Stimulated activated effector memory CD8-positive, alpha-beta T cell treated with anti-CD3 and anti-CD28 coated beads, Interleukin-12 subunit alpha, Interleukin-12 subunit beta, amount 100 ng/mL, for 72 hours (primary cell): ENCODE data around the gene ZNF774.
"Not testable (repeated sequence)": the region's sequence is repeated elsewhere in the genome, so short reads cannot be mapped to it uniquely, and the experiment has no call there.

Experiments
- ATAC-seq: fragments of 150-1000 bp; cut with Tn5 transposase; 2 replicates; pipeline ENCODE4 v1.10.0; 2021
- DNase-seq, 2 donors: peaks; one replicate each; pipeline ENCODE4 v3.0.0; 2021 to 2022; ENCODE audit warnings: low spot score in 2 of 2
- H3K27ac Mint-ChIP-seq: one replicate; pipeline ENCODE4 v1.8.0; 2022; ENCODE audit warnings: mild to moderate bottlenecking, mixed read lengths
- H3K36me3 Mint-ChIP-seq: one replicate; pipeline ENCODE4 v1.8.0; 2022; ENCODE audit warnings: mild to moderate bottlenecking, mixed read lengths
- H3K4me1 Mint-ChIP-seq: one replicate; pipeline ENCODE4 v1.8.0; 2022; ENCODE audit warnings: mixed read lengths
- H3K4me3 Mint-ChIP-seq: one replicate; pipeline ENCODE4 v1.8.0; 2022; ENCODE audit warnings: mild to moderate bottlenecking, mixed read lengths
- H3K9me3 Mint-ChIP-seq: one replicate; pipeline ENCODE4 v1.8.0; 2022; ENCODE audit warnings: mixed read lengths

Gene ZNF774

DNA sequence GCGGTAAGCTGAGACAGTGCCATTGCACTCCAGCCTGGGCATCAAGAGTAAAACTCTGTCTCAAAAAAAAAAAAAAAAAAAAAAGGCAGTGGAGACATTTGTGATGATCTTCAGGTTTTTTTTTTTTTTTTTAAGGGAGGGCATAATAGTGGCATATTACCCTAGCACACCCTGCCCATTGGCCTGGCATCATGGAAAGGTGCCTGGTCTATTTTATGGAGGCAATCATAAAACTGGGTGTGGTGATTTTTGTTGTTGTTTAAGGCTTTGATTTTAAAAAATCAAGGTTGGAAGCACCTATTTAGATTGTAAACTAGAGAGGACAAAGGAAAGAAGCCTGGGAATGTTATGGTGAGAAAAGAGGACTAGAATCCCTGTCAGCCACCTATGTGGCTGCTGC lies 42.0 kb downstream of the ZNF774 start:
- Mint-ChIP-seq H3K4me1 (peaks cover 67% of the 10 kb centered on the region), H3K9me3 (no peaks in the 10 kb centered on the region), H3K27ac (no peak overlapping the region), H3K36me3 (peaks cover 81% of the 10 kb centered on the region), H3K4me3 (no peak overlapping the region)
- ATAC-seq (no peak), DNase-seq (no peak)

DNA sequence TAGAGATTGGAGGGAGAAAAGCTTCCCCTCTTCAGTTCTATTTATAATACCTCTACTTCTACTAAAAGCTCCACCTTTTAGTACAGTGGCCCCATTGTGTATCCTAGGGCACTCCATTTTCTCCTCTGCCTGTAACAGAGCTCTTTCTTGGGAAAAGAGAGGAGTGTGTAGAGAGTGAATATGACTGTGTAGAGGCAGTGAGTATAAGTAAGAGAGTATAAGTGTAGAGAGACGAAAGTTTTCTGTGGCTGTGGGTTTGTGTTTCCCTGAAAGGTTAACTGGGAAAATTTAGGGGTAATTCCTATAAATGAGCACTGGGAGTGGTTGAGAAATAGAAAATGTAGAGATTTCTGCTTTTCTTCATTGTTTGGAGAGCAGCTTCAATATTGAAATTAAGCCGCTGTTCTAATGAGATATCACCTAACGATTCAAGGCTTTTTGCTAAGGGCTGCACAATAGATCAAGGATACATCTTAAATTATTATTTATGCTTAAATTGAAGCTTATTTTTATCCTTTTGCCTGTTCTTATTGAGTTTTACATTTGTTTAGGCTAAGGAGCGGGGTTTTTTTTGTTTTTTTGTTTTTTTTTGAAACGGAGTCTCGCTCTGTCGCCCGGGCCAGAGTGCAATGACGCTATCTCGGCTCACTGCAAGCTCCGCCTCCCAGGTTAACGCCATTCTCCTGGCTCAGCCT lies 42.8 kb downstream of the ZNF774 start:
- H3K27ac Mint-ChIP-seq, result peak overlapping the region; percentile 43
- H3K9me3 Mint-ChIP-seq, result no peaks in the 10 kb centered on the region
- H3K36me3 Mint-ChIP-seq, result peaks cover 79% of the 10 kb centered on the region
- DNase-seq, result no peak
- no peak for ATAC-seq
- no peak overlapping the region for H3K4me3 Mint-ChIP-seq
- peaks cover 66% of the 10 kb centered on the region for H3K4me1 Mint-ChIP-seq

DNA sequence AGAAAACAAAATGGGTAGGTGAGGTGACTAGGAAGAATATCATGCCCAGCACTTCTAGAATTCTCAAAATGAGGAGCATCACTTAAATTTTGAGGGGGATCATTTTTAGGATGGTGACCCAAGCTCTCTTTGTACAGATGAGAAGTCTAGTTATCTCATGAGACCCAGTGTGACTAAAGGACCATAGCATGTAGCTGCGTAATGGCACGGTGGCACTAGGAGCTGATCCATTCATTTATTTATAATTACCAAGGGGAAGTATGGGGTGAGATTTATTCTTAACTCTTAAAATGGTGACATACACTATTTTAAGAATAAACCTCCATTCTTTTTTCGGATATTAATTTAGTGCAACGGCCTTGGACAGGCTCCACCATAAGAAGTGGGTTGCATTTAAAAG lies 44.2 kb downstream of the ZNF774 start:
- Mint-ChIP-seq H3K4me3 (no peak overlapping the region), H3K27ac (peak overlapping the region; percentile 43), H3K36me3 (peaks cover 69% of the 10 kb centered on the region), H3K4me1 (peaks cover 66% of the 10 kb centered on the region), H3K9me3 (no peaks in the 10 kb centered on the region)
- DNase-seq, result no peak
- no peak for ATAC-seq

DNA sequence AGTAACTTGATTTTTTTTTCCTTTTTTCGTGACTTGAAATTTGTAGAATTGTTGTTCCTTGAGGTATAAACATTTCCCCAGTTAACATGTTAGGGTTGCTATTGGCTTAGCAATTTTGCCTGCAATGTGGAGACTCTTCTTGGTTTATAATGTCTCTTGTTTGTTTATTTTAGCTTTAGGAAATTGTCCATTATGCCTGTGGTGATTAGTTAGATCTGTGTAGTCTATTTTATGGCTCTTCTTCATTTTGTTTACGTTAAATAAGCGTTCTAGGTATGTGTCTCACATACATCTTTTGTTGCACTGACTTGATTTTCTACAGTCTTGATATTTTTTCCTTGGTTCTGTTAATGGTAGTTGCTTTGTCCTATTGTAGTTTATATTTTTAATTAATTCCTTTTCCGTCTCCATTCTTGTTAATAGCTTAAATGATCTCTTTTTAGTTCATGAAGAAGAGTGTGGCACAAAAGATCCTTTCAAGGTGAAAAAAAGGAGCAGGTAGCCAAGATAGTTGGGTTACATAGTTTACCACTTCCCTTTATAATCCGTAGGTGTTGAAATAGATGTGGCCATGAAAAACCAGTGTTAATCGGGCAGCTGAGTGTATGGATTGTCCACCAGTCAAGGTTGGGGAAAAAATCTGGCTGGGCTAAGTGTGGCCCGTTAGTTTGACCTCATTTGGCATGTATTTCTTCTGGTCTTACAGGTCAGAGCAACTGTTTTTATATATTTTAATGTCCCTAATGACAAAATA lies 48.1 kb downstream of the ZNF774 start:
- H3K9me3 Mint-ChIP-seq, result no peaks in the 10 kb centered on the region
- H3K4me1 Mint-ChIP-seq, result peaks cover 64% of the 10 kb centered on the region
- ATAC-seq, result peak; percentile 57
- peak overlapping the region; percentile 96 for H3K27ac Mint-ChIP-seq
- H3K4me3 Mint-ChIP-seq, result peak overlapping the region; percentile 62
- H3K36me3 Mint-ChIP-seq, result peaks cover 64% of the 10 kb centered on the region
- DNase-seq, result no peak

DNA sequence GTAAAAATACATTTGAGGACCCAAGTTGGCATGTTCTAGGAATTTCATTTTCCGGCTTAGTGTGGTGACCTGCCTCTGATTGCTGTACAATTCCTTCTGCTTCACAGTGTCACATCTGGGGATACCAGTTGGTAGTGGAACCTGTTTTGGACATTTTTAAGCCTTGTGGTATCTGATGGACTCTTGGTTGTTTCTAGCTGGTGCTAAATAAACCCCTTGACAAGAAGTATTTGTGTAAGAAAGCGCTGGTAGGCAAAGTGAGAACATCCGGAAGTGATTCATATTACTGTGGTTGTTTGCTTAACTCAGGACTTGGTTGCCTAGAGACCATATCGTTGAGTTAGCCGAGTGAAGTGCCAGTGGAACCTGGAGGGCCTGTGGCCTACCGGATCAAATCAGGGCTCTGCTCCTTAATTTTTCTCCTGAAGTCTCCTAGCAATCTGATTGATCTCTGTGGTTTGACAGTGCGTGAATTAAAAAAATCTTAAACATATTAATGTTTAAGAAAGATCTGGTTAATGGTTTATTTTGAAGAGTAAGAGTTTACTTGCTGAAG lies 48.8 kb downstream of the ZNF774 start:
- ATAC-seq (peak; percentile 100), DNase-seq (peak; percentile 28 to 66)
- Mint-ChIP-seq H3K9me3 (no peaks in the 10 kb centered on the region), H3K4me3 (peak overlapping the region; percentile 62), H3K27ac (peak overlapping the region; percentile 96), H3K4me1 (peaks cover 63% of the 10 kb centered on the region), H3K36me3 (peaks cover 60% of the 10 kb centered on the region)

DNA sequence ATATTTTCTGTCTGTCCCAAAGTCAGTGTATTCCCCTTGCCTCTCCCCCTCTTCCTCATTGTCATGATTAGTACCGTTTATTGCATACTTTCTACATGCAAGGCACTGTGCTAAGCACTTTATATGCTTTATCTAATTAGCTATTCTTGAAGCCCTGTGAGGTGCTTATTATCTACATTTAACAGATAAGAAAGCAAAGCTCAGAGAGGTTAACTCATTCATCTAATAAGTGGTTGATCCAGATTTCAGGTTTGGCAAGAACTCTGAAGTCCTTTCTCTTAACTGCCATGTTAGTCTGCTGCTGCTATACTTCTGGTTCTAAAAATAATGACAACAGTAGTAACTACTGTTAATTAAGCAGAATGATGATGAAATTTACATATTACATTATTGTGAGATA lies 49.4 kb downstream of the ZNF774 start:
- no peak for ATAC-seq
- Mint-ChIP-seq H3K9me3 (no peaks in the 10 kb centered on the region), H3K27ac (peak overlapping the region; percentile 96), H3K4me1 (peaks cover 64% of the 10 kb centered on the region), H3K4me3 (peak overlapping the region; percentile 62), H3K36me3 (peaks cover 54% of the 10 kb centered on the region)
- no peak for DNase-seq

DNA sequence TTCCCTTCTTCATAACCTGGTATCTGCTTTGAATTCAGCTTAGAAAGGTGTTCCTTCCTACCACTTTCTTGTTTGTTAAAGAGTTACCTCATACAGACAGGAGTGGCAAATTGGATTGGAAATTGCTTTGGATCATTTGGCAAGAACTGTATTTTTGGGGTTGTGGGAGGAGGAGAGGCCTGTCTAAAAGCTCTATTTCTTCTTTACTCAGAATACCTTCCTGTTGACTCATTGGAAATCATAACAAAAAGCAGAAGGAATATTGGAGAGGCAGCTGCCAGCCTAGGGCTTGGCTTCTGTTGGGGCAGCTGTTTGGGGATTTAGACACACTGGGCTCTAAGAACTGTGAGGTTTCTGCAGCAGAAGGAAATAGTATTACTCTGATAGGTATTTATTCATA lies 50.1 kb downstream of the ZNF774 start:
- peaks cover 71% of the 10 kb centered on the region for H3K4me1 Mint-ChIP-seq
- H3K4me3 Mint-ChIP-seq, result peak overlapping the region; percentile 62
- peaks cover 46% of the 10 kb centered on the region for H3K36me3 Mint-ChIP-seq
- no peaks in the 10 kb centered on the region for H3K9me3 Mint-ChIP-seq
- peak overlapping the region; percentile 96 for H3K27ac Mint-ChIP-seq
- DNase-seq, result no peak
- ATAC-seq, result no peak

DNA sequence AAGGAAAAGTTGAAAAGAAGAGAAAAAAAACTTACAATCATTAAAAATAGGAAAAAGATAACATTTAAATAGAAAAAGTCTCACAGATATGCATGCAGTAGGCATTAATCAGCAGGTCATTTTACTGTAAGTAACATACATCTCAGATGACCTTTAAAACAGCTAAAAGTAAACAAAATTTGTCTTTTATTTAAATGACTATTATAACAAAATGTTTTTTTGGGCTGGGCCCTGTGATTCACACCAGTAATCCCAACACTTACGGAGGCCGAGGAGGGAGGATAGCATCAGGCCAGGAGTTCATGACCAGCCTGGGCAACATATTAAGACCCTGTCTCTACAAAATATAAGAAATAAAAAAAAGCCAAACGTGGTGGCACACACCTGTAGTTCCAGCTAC lies 50.7 kb downstream of the ZNF774 start:
- Mint-ChIP-seq H3K9me3 (no peaks in the 10 kb centered on the region), H3K36me3 (peaks cover 42% of the 10 kb centered on the region), H3K4me3 (peak overlapping the region; percentile 62), H3K4me1 (peaks cover 77% of the 10 kb centered on the region), H3K27ac (peak overlapping the region; percentile 96)
- ATAC-seq (no peak), DNase-seq (no peak)

DNA sequence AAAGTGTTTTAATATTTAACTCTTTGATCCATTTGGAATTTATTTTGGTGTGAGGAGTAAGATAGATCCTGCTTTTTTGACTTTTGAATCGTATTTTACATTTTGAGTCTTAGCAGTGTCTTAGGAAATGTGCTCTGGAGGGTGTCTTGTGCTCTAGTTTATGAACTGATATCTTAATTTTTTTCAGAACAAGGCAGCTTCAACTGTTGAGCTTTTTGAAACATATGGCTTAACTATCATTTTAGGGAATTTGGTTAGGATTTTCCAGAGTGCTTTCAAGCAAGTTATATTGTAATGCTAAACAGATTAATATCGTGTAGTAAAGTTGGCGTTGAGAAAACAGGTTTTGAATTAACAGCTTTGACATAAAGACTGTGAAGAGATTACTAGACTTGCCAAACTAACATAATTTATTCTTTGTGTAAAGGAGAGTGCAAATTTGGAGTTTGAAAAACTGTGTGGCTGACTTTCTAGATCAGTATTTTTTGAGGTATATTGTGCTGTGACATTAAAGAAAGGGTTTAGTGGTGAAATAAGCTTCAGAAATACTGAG lies 53.0 kb downstream of the ZNF774 start:
- peaks cover 51% of the 10 kb centered on the region for H3K36me3 Mint-ChIP-seq

DNA sequence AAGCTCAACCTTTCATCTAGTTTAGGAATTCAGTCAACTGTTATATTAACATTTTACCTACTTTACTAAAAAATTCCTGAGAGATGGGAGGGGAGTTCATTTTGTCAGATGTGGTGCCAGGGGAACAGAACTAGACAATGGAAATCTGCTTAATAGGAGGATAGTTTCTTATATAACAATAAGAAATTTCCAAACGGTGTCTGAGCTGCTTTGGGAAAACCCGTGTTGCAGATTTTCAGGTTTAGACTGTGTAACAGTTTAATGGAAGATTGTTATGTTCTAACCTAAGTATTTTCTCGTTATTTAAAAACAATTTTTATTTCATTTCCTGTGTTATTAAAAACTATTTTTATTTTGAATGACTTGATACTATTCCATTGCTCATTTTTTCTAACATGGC lies 55.3 kb downstream of the ZNF774 start:
- Mint-ChIP-seq H3K9me3 (peaks cover 3% of the 10 kb centered on the region), H3K4me3 (peak overlapping the region; percentile 47), H3K27ac (peak overlapping the region; percentile 81), H3K36me3 (peaks cover 44% of the 10 kb centered on the region), H3K4me1 (peaks cover 72% of the 10 kb centered on the region)
- ATAC-seq (no peak), DNase-seq (no peak)

More for the DNA sequence above, 53.0 kb downstream of the ZNF774 start:
- DNase-seq (no peak), ATAC-seq (no peak)
- H3K9me3 Mint-ChIP-seq, result peaks cover 3% of the 10 kb centered on the region
- H3K4me1 Mint-ChIP-seq, result peaks cover 84% of the 10 kb centered on the region
- H3K4me3 Mint-ChIP-seq, result no peak overlapping the region
- H3K27ac Mint-ChIP-seq, result peak overlapping the region; percentile 15

DNA sequence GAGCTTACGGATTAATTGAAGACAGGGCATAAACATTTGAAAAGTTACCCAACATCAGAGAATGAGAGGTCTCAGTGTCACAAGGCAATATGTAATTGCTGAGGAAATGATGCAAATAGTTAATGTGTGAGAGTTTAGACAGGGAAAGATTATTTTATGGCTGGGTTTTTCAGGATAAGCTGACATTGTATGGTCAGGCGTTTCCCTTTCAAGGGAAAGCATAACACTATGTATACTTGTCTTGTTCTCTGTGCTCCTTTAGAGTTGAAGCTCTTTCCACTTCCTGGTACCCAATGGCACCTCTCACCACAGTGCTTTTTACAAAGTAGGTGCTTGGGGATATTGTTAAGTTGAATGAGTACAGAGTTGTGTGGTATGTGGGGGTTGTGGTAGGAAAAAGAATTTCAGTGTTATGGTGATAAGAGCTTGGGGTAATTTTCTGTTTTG lies 55.8 kb downstream of the ZNF774 start:
- Mint-ChIP-seq H3K27ac (peak overlapping the region; percentile 81), H3K4me1 (peaks cover 73% of the 10 kb centered on the region), H3K4me3 (peak overlapping the region; percentile 47), H3K9me3 (peaks cover 3% of the 10 kb centered on the region), H3K36me3 (peaks cover 41% of the 10 kb centered on the region)
- DNase-seq (peak in 1 of 2 donors; percentile 70), ATAC-seq (peak; percentile 98)

DNA sequence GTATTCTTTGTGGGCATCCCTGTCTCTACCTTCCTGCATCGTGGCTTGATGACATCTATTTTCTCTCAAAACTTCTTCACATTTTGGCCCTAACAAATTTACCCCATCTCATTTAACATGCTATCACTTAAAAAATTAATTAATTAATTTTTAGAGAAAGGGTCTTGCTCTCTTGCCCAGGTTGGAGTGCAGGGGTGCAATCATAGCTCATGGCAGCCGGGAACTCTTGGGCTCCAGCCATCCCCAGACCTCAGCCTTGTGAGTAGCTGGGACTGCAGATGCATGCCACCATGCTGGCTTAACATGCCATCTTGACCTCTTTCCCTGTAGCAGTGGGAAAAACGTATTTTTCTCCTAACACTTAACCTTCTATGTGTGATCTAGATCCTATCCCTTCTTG lies 56.6 kb downstream of the ZNF774 start:
- Mint-ChIP-seq H3K36me3 (peaks cover 43% of the 10 kb centered on the region), H3K27ac (peak overlapping the region; percentile 81), H3K9me3 (peaks cover 3% of the 10 kb centered on the region), H3K4me1 (peaks cover 80% of the 10 kb centered on the region), H3K4me3 (peak overlapping the region; percentile 47)
- DNase-seq (no peak), ATAC-seq (no peak)

DNA sequence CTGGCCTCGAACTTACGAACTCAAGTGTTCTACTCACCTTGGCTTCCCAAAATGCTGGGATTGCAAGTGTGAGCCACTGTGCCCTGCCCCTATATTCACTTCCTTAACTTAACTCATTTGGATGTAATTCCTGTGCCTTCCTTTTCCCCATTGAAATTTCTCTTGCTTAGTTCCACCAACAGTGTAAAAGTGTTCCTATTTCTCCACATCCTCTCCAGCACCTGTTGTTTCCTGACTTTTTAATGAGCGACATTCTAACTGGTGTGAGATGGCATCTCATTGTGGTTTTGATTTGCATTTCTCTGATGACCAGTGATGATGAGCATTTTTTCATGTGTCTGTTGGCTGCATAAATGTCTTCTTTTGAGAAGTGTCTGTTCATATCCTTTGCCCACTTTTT lies 57.5 kb downstream of the ZNF774 start:
- H3K36me3 Mint-ChIP-seq, result peaks cover 33% of the 10 kb centered on the region
- ATAC-seq, DNase-seq, H3K9me3 Mint-ChIP-seq: not testable (repeated sequence)
- peaks cover 84% of the 10 kb centered on the region for H3K4me1 Mint-ChIP-seq
- peak overlapping the region; percentile 47 for H3K4me3 Mint-ChIP-seq
- H3K27ac Mint-ChIP-seq, result peak overlapping the region; percentile 53

DNA sequence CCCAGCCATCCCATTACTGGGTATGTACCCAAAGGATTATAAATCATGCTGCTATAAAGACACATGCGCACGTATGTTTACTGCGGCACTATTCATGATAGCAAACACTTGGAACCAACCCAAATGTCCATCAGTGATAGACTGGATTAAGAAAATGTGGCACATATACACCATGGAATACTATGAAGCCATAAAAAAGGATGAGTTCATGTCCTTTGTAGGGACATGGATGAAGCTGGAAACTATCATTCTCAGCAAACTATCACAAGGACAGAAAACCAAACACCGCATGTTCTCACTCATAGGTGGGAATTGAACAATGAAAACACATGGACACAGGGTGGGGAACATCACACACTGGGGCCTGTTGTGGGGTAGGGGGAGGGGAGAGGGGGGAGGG lies 58.2 kb downstream of the ZNF774 start:
- not testable (repeated sequence) for ATAC-seq, H3K4me3 Mint-ChIP-seq, DNase-seq, H3K9me3 Mint-ChIP-seq, H3K27ac Mint-ChIP-seq
- Mint-ChIP-seq H3K36me3 (peaks cover 29% of the 10 kb centered on the region), H3K4me1 (peaks cover 81% of the 10 kb centered on the region)

DNA sequence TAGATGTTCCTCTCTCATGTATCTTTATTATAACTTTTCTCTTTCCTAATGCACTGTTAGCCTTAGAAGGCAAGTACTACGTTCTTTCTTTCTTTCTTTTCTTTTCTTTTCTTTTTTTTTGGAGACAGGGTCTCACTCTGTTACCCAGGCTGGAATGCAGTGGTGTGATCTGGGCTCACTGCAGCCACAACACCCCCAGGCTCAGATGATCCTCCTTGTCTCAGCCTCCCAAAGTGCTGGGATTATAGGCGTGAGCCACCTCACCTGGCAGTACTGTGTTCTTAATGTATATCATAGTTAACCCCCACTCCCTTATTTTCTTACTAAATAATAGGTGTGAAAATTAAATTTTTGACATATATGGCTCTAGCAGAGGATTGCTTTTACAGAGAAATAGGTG lies 59.1 kb downstream of the ZNF774 start:
- ATAC-seq (no peak), DNase-seq (no peak)
- peaks cover 29% of the 10 kb centered on the region for H3K36me3 Mint-ChIP-seq
- no peak overlapping the region for H3K4me3 Mint-ChIP-seq
- H3K9me3 Mint-ChIP-seq, result peaks cover 3% of the 10 kb centered on the region
- H3K4me1 Mint-ChIP-seq, result peaks cover 82% of the 10 kb centered on the region
- peak overlapping the region; percentile 17 for H3K27ac Mint-ChIP-seq
